Activated CD4-positive, alpha-beta T cell treated with anti-CD3 and anti-CD28 coated beads, Interleukin-2, Interleukin-4, amounts not matched to agents 100 ng/mL and 50 ng/mL, durations not matched to agents 16 hours and 8 hours (primary cell): Measurements from ENCODE around the gene PRR3.

Experiments
- DNase-seq: peaks from one replicate; pipeline ENCODE4 v3.0.0-alpha.2; 2020; ENCODE audit warnings: low spot score

Gene PRR3

DNA sequence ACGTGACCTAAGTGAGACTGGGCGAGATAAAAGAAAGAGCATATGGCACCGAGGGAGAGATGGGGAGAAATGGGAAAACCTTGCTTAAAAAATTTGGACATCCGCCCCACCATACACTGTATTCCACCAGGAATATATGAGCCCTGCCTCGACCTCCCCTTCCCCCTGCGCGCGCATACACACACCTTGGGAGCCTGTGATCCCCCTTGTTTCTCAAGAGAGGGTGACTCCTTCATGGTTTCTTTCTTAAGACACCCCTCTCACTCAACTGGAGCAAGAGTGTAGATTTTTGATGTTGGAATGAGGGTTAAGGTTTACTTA lies 14.6 kb downstream of the PRR3 start:
- DNase-seq, result no peak

GRCh38 chr6:30572148-30572547 lies 15.1 kb downstream of the PRR3 start:
- no peak for DNase-seq

- no peak for DNase-seq
These were observed 16.0 kb downstream of the PRR3 start for GRCh38 chr6:30573113-30573512.

DNA sequence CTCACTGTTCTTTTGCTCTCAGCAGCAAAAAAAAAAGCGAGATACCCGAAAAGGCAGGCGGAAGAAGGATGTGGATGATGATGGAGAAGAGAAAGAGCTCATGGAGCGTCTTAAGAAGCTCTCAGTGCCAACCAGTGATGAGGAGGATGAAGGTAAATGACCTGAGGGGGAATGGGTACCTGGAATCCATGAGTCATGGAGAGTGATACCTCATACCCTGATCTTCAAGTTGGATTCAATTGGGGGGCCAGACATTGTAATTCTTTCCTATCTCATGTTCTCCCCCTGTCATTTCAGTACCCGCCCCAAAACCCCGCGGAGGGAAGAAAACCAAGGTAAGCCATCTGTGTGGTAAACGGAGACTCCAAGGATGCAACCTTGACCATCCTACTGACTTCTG lies 21.0 kb downstream of the PRR3 start:
- no peak for DNase-seq

DNA sequence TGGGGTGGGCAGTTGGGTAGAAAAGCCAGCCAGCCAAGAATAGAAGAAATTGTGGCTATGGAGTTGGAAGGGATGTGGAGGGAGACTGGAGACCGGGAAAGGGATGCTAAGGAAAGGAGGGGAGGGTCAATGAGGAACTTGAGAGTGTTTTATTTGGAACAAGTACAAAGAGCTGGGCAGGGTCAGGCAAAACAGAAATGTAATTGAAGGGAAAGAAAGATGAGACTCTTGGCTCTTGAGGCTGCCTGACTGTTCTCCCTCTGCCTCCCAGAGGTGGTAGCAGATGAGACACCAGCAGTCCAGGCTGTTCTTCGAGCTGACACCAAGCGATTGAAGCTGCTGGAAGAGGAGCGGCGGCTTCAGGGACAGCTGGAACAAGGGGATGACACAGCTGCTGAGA lies 26.8 kb downstream of the PRR3 start:
- DNase-seq, result no peak

DNA sequence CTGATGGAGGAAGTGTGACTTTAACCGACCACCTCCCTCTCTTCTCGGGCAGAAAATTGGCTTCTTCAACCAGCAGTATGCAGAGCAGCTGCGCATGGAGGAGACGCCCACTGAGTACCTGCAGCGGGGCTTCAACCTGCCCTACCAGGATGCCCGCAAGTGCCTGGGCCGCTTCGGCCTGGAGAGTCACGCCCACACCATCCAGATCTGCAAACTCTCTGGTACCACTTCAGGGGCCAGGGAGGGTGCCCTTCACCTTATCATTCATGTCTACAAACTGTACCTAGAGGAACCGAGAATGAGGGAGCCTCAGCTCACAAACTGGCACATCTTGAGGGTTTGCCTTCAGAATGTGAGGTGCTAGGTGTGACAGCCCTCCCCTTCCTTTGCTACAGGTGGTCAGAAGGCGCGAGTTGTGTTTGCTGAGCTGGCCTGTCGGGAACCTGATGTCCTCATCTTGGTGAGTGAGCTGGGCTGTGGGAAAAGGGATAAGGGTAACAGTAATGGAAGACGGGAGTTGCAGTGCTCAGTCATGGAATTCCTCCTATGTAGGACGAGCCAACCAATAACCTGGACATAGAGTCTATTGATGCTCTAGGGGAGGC lies 32.8 kb downstream of the PRR3 start:
- DNase-seq, result no peak

- DNase-seq, result no peak
These were observed 33.4 kb downstream of the PRR3 start for GRCh38 chr6:30590509-30590908.

- DNase-seq, result no peak
These were observed 33.9 kb downstream of the PRR3 start for GRCh38 chr6:30591008-30591407.

GRCh38 chr6:30592287-30592686 lies 35.2 kb downstream of the PRR3 start:
- DNase-seq, result no peak

- peak; percentile 80 for DNase-seq
These were observed 40.4 kb downstream of the PRR3 start for GRCh38 chr6:30597315-30598144.

GRCh38 chr6:30598912-30599624 lies 42.0 kb downstream of the PRR3 start:
- no peak for DNase-seq

DNA sequence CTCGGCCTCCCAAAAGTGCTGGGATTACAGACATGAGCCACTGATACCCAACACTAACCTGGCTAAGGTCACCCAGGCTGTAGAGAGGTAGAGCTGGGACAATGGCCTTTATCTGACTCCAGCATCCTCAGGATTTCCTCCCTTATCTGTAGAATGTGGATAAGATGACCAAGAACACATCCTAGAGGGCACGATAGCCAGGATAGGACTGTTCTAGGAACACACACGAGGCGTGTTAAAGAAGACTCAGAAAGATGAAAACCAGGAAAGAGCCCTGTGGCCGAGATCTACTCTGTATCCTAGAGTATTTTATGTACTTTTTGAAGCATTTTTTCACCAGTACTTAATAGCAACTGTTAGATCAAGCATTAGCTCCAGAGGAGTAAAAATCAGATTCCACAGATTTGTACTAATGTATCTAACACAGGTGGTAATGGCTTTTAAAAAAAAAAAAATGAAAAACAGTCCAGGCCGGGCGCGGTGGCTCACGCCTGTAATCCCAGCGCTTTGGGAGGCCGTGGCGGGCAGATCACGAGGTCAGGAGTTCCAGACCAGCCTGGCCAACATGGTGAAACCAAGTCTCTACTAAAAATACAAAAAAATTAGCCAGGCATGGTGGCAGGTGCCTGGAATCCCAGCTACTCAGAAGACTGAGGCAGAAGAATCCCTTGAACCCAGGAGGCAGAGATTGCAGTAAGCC lies 42.7 kb downstream of the PRR3 start:
- no peak for DNase-seq

DNA sequence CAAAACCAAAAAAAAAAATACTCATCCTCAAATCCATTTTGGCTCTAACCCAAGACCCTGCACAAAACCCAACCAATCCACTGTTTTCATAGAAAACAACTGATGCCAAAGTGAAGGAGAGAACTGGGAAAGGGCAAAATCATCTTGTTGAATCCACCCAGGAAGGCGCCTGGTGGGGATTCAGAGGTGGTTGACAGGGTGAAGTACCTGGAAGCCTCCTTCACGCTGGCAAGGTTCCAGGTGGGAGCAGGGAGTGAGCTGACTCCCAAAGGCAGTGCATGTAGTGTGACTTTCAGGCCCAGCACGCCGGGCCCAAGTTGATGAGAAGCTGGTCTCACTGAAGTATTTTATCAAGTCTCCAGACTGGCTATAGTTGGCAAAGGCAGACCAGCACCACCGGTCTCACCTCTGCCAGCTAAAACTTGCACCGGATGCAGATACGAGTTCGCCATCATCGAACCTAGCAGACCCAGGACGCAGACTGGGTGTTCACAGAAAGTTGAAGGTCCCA lies 43.4 kb downstream of the PRR3 start:
- no peak for DNase-seq

DNA sequence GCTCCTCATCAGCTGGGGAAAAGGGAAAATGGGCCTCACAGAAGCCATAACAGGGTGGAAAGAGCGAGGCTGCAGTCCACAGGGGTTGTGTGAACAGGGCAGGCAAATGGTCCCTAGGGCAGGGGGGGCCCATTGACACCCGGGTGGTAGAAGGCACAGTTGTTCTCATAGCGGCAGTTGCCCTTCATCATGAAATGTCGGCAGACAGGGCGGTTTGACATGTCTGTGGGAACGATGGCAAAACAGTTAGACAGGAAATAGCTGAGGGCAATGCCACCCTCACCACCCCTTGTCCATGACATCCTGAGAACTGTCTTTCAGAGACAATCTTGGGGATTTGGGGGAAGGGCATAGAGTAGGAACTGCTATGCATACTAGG lies 44.3 kb downstream of the PRR3 start:
- DNase-seq, result no peak

DNA sequence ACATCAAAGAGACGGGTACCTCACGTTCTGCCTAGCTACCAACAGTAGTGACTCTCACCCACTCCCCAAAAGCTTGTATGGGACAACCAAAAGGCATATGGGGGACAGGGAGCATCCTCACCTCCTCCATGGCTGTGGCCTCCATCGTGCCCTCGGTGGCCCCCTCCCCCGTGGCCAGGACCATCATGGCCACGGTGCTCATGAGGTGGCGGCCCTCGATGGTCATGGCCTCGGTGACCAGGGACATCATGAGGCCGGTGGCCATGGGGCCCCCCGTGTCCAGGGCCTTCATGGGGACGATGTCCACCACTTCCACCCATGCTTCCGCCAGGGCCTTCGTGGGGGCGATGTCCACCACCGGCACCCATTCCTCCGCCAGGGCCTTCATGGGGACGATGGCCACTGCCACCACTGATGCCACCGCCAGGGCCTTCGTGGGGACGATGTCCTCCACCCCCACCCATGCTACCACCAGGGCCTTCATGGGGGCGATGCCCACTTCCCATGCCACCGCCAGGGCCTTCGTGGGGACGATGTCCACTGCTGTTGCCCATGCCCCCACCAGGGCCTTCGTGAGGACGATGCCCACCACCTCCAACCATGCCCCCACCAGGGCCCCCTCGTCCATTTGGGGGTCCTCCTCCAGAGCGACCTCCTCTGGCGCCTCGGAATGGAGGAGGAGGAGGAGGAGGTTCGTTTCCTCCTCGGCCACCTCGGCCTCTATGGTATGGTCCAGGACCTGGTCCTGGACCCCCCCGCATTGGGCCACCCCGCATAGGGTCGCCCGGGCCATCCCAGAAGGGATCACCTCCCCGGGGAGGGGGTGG lies 44.9 kb downstream of the PRR3 start:
- no peak for DNase-seq

DNA sequence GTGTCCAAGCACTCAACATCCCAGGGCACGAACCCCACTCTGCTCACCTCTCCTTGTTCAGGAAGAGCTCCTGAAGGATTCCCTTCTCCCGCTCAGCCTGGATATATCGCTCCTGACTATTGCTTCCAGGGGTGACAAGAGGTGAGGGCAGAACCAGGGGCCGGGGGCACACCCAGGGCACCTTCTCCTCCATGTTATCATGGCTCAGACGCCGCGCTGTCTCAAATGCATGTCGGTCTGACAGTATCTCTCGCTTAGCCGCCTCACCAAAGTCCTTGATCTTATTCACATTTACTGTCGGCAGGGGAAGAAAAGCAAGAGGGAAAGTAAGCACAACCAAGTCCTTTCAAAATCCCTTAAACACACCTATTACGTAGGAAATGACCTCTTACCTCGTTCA lies 46.9 kb downstream of the PRR3 start:
- DNase-seq, result no peak

GRCh38 chr6:30610065-30610464 lies 53.0 kb downstream of the PRR3 start:
- DNase-seq, result no peak

GRCh38 chr6:30611150-30611855 lies 54.2 kb downstream of the PRR3 start:
- no peak for DNase-seq

- DNase-seq, result no peak
These were observed 54.7 kb downstream of the PRR3 start for GRCh38 chr6:30611856-30612194.

- DNase-seq, result no peak
These were observed 55.1 kb downstream of the PRR3 start for GRCh38 chr6:30612213-30612612.

GRCh38 chr6:30612687-30613248 lies 55.7 kb downstream of the PRR3 start:
- DNase-seq, result no peak
